HG03571 (cell line): ENCODE results near the gene TXK.
A peak's percentile ranks its signal among the peaks of the same experiment; 100 is the strongest.

Source experiments
- ATAC-seq: cut with Tn5 transposase; IDR thresholded peaks from one replicate; pipeline ENCODE4 v1.9.1; 2021; ENCODE audit not compliant: unreplicated experiment

TXK gene

DNA sequence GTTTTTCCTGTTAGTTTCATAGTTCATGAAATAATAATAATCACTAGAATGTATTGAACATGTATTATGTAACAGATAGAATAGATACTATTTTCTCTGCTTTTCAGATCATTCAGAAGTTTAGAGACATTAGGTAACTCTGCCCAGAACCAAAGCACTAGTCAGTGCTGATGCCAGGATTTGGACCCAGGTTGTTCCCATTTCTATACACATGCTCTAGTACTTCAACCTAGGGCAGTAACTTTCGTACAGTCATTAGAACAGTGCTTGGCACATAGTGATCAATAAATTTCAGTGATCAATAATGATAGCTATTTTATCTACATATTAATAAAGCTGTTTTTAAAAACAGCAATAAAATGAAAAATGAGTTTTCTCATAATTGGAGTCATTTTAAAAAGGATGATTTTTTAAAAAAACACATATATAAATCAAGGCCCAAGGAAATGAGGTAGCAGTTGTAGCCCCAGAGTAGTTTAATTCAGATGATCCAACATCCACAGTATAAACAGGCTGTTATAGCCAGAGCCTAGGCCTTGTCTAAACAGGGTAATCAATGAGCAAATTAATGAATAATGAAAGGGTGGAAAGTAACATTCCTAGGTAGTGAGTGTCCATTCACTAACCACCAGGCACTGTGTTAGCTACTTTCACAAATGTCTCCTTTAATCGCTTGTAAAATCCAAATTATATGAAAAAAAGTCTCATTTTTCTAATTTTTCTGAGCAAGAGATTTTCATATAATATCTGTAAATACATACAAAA is 25.6 kb downstream of the TXK start:
- ATAC-seq: no peak

DNA sequence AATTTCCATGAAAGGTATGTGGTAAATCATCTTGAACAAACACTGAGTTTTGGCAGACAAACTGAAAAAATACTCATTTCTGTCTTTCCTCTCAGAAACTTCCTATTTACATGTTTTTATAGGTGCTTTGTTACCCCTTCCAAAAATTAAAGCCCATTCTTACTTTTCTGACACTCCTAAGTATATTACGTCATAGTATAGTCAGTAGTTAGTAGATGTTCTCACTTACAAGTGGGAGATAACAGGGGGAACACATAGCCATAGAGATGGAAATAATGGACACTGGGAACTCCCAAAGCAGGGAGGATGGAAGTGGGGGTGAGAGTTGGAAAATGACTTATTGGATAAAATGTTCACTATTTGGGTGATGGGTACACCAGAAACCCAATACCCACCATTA is 28.8 kb downstream of the TXK start:
- ATAC-seq: no peak

DNA sequence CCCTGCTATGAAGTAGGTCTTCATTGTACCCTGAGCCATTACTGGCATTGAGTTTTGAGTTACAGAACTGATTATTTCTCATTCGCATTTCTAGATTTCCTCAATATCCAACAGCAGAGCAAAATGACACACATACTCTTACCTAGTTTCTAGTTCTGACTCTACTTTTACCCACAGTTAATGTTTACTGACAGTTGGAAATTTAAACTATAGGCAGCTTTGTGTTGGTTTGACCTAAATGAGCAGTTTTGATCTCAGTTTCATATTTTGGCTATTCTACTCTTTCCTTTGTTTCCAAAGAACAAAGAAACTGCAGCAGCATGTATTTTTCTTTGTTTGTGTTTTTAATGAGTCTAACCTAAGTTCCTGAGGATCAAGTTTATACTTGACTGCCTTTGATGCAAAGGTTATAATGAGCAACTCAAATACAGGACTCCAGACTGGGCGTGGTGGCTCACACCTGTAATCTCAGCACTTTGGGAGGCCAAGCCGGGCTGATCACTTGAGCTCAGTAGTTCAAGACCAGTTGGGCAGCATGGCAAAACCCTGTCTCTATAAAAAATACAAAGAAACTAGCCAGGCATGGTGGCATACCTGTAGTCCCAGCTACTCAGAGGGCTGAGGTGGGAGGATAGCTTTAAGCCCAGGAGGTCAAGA is 30.4 kb downstream of the TXK start:
- peak; percentile 75 for ATAC-seq

DNA sequence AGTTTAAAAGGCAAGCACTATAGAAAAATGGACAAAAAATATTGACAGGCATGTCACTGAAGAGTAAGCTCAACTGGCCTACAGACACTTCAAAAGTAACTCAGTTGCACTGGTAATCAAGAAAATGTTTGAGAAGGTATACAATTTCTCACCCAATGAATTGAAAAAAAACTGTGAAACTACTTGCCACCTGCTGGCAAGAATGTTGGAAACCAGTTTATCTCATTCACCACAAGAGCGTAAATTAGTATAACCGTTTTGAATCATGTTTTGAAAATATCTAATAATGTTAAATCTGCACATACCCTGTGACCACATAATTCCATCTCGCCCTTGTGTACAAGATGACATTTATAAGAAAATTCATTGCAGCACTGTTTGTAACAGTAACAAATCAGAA is 31.7 kb downstream of the TXK start:
- no peak for ATAC-seq

DNA sequence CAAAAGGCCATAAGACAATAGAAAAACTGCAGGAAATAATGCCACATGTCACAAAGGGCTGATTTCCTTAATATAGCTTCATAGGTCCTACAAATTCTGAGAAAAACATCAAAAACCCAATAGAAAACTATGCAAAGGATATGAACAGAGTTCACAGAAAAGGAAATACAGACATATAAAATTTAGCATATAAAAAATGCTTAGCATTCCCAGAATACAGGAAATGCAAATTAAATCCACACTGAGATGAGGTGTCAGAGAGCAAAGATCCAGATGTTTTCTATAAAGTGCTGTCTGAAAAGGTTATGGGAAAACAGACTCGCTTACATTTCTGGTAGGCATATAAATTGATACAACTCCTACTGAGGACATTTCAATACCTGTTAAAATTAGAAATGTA is 33.8 kb downstream of the TXK start:
- no peak for ATAC-seq

DNA sequence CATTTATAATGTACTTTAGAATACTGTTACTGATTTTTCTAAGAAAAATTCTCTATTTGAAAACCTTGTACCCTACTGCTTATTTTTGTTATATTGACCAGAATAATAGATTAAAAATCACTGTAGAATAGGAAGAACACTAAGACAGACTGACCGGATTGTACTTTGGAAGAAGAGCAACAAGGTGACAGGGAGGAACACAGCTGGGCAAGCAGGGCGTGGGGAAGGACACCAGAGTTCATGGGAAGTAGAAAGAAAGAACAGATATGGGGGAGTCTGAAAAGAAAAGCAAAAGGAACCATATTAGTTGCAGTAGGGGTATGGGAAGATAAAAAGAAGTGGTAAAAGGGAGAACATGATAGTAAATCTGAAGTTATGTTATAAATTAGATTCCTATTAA is 38.6 kb downstream of the TXK start:
- ATAC-seq: no peak

DNA sequence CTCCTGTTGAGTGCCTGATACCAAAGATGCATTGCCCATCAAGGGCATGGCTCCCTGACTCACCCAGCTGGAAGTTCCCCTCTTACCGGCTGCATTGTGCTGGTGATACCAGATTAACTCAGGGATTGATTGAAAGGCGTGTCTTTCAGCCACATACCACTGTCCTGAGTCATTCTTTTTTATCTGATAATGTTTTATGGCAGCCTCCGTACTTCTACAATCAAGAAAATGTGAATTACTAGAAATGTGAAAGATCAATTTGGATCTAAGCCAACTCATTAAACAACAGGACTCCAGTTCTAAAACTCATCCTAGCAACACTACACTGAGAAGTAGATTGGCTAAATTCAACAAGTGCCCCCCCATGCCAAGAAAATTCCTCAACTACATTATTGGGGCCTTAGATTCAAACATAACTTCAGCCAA is 40.0 kb downstream of the TXK start:
- ATAC-seq: no peak

DNA sequence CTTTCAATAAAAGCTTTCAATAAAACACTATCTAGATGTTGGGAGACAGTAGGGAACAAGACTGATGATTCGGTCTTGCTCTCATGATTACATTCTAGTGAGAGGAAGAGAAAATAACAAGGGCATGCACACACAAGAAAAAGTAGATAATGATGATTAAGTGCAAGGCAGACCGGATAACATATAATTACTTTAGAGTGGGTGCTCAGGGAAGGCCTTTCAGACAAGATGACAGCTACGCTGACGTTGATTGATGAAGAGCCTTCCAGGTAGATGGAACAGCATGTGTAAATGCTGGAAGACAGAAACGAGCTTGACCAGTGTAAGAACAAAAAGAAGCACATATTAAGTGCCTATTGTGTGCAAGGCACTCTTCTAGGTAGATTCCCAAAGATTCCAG is 43.4 kb downstream of the TXK start:
- no peak for ATAC-seq

DNA sequence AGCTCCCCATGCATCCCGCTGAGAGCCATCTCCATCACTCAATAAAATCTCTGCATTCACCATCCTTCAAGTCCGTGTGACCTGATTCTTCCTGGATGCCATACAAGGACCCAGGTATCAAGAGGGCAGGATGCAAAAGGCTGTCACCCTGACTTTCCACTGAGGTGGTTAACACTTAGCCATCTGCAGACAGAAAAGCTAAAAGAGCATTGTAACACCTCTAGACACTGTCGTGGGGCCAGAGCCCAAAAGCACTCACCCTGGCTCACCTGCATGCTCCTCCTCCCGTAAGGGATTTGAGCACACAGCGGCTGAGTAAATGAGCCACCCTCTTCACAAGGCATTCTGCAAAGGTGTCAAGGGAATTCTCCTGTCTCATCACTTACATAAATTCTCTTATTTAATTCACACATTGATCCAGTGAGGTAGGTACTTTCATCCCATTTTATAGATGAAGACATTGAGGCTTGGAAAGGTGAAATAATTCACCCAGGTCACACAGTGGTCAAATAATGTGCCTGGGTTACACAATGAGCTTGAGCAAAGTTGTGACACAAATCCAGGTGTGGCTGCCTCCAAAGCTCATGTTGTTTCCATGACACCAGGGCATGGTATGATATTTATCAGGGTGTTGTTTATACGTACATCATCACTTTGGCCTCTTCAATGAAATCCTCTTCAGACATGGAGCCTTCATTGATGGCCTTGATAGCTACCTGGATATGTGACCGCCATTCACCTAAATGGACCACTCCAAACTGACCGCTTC is 48.0 kb downstream of the TXK start:
- no peak for ATAC-seq

DNA sequence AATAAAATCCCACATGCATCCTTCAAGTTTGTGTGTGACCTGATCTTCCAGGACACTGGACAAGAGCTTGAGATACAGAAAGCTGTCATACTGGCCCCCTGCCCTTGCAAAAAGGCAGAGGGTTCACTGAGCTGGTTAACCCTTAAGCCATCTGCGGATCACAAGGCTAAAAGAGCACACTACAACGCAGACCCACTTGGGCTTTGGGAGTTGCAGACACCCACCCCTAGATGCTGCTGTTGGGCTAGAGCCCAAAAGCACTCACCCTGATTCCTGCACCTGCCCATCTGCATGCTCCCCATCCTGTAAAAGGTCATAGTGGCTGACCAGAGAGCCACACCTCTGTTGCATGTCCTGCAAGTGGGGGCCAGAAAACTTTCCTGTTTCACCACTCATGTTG is 51.1 kb downstream of the TXK start:
- ATAC-seq: no peak

DNA sequence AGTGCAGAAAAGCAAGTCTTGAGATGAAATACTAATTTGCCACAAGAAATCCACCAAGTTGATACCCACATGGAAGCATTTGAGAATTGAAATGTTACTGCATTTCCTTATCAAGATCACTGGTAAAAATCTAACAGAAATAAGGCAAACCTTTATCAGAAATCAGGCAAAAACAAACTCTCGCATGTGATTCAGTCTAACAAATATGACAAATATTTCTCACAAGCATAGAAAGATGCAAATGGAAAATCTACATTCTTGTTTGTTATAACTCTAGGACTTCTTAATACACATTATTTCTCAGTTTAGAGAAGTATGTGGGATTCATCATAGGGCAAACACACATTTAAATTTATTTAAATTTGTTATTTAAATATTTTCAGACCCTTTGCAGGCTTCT is 52.9 kb downstream of the TXK start:
- no peak for ATAC-seq

DNA sequence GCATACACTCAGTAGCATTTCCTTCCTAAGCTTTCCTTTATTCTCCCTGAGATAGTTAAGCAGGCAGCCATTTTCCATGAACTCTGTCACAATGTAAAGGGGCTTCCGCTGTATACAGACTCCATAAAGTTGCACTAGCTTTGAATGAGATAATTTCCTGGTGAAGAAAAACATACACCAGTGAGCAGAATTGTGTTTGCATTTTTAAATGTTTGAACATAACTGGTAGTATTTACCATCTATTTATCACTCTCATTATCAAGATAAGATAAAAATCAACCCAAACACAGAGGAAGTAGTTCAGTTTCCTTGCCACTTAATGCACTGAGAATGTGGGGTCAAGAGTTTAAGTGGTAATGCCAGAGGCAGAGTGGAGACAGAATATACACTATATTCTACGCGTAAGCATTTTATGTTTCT is 54.1 kb downstream of the TXK start:
- no peak for ATAC-seq

DNA sequence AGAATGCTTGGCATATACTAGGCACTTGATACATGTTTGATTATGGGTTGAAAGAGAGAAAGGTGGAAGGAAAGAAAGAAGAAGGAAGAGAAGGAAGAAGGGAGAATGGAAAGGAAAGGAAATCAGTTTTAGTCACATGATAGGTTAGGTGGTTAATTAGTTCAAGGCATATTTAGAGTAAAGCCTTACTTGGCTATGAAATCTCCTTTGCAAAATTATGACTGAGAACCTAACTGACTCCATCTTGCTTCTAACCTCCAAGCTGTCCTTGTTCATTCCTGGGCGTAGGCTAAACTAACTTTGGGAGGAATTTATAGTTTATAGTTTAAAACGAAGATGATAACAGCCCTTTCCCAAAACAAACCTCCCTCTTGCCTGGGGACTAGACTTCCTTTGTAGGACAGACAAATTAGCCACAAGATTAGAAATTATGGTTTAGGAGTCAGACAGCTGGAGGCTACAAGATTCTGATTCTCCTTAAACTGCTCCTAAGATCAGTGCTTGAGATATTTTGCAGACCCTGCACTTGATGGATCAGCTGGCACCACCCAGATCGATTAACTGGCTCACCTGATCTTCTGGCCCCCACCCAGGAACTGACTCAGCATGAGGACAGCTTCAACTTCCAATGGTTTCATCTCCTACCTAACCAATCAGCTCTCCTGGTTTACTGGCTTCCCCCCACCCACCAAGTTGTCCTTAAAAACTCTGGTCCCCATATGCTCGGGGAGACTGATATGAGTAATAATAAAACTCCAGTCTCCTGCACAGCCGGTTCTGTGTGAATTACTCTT is 55.0 kb downstream of the TXK start:
- no peak for ATAC-seq

DNA sequence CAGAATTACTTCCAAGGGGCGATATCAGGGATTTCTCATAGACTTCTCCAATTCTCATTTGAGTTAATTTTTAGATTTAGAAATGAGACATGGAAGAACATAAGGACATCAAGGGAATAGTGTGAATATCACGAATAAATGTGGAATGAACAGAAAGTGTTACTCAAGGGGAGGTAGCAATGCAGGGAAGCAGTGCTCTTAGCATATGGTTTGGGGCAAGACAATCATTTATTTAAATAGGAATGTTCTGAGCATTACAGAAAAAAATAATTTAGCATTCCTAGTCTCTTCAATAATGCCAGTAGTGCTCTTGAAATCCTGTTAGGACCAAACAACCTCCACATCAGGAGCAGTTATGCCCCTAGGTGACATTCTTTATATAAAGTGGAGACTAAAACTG is 55.6 kb downstream of the TXK start:
- no peak for ATAC-seq

DNA sequence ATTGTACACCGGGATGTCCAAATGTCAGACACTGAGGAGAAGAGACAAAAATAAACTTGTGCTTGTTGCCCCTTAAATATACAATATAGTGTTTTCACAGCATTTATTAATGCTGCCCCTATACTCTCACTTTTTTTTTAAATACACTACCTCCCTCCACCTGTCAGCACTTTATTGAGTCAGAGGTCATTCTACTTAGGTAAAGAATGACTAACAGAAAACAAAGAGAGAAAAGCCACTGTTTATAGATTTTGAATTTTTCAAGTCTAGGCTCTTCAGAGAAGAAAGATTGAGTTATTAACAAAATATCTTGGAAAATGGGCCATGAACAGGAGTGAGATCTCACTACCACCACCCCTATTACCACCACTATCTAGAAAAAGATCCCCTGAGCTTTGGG is 59.4 kb downstream of the TXK start:
- ATAC-seq: no peak

DNA sequence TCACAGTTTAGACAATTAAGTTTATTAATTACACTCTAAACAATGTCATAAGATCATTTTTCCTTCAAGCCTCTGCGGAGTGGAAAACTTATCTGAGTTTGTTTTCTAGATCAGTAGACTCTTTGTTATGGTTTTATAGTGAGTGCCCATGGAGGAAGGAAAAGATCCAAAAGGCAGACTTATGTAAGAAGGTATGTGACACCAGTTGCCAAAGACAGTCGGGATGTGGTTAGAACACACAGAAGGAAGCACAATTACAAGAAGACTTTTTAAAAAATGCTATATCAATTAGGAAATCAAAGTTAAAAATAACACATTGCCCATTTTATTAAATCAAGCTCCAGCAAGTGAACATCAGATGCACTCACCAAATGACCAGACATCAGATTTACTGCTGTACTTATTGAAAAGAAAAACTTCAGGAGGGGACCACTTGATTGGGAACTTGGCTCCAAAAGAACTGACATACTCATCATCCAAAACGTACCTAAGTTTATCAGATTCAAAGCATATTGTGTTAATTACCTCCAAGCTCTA is 60.4 kb downstream of the TXK start:
- ATAC-seq: no peak

DNA sequence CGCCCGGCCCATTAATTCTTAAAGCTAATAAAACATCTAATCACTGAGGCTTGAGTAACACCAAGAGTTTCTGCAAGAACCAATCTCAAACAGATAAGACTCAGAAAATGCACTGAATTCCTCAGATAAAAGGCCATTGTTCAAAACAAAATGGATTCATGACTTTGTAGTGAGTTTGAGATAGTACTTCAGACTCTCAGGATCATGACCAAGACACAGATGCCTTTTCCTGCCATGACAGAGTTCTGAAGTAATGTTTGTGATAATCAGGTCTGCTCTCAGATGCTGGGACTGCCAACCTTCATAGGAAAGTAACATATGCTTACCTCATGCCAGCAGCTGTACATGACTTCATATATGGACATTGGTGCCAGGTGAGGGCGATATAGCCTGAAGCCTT is 62.9 kb downstream of the TXK start:
- no peak for ATAC-seq

DNA sequence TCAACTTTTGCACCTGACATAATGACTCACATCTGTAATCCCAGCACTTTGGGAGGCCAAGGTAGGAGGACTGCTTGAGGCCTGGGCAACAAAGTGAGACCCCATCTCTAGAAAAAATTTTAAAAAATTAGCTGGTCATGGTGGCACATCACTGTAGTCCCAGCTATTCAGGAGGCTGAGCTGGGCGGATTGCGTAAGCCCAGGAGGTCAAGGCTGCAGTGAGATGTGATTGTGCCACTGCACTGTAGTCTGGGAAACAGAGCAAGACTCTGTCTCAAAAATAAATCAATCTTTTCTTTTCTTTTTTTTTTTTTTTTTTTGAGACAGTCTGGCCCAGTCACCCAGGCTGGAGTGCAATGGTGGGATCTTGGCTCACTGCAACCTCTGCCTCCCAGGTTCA is 65.0 kb downstream of the TXK start:
- ATAC-seq: no peak

DNA sequence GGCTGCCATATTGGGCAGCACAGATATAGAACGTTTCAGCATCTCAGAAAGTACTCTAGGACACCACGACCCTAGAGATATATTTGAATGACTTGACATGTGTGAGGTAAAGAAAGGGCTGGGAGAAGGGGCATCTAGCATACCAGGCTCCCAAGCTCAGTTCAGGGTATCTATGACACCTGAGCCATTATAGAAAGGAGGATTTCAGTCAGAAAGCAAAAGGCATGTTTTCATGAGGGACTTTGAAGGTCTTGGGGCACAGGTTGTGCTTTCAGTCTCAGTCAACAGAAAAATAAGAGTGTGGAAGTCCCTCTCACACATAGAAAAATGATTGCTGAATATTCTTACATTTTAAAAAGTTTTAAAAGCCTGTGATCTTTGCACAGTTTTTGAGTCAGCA is 65.9 kb downstream of the TXK start:
- ATAC-seq: no peak

DNA sequence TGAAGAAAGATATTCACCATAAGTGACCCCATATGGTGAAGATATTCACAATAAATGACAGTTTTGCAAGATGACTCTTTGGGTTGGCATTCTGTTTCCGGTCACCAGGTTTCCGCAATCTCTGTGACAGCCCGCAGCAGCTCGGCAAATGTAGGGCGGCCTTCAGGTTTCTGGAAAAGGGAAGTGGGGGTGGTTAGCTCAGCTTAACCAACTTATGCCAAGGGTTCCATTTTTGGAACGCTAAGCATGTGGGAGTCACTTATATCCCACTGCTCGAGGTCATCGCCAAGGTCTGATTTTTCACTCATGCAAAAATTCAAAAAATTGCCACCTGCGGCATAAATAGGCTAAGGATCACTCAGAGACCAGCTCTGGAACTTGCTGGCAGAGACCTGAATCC is 66.5 kb downstream of the TXK start:
- ATAC-seq: no peak

DNA sequence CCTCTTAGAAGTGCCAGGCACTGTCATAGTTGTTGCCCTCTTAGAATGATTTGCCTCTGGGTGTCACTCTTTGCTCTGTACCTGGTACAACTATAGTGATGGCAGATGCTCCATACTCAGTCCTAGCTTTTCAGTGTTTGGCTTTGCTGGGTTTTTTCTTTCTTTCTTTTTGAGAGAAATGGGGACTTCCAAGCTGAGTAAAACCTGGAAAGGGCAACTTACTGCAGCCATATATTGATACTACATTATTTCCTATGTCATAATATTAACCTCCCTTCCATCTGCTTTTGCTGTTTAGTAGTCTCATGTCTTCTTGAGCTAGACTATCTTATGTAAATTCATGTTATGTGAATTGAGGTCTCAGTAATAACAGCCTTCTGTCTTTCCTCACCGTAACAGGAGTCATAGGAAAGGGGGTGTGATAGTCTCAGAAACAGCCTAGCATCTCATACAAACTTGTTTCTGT is 68.4 kb downstream of the TXK start:
- ATAC-seq: peak; percentile 59
